Progenitor cell of endocrine pancreas (in vitro differentiated cells): ENCODE results near the gene ATP1A2. TPM values are rescaled to one million over a fixed set of nuclear protein-coding genes. Genes with fewer than 3 reads are reported as not detected.

ENCODE experiments used
- DNase-seq: peaks from one replicate; pipeline ENCODE4 v3.0.0; 2021; ENCODE audit warnings: low spot score; ENCODE audit not compliant: unreplicated experiment
- H3K27ac Mint-ChIP-seq: 2 replicates; pipeline ENCODE4 v1.8.0; 2021; ENCODE audit warnings: mild to moderate bottlenecking, moderate library complexity, mixed read lengths
- H3K27me3 Mint-ChIP-seq: 2 replicates; pipeline ENCODE4 v1.8.0; 2021; ENCODE audit warnings: mixed read lengths
- H3K36me3 Mint-ChIP-seq: 2 replicates; pipeline ENCODE4 v1.8.0; 2022; ENCODE audit warnings: mixed read lengths; ENCODE audit not compliant: insufficient read depth
- H3K4me1 Mint-ChIP-seq: 2 replicates; pipeline ENCODE4 v1.8.0; 2021; ENCODE audit warnings: low read depth, mixed read lengths
- H3K4me3 Mint-ChIP-seq: 2 replicates; pipeline ENCODE4 v1.8.0; 2021; ENCODE audit warnings: low read depth, mild to moderate bottlenecking, moderate library complexity, mixed read lengths
- H3K9me3 Mint-ChIP-seq: 2 replicates; pipeline ENCODE4 v1.8.0; 2021; ENCODE audit warnings: low read depth, mixed read lengths
- CTCF ChIP-seq: fragments of 200-600 bp; sonication (generic); IDR thresholded peaks from one replicate; pipeline ENCODE4 v1.5.0; 2021; ENCODE audit warnings: antibody characterized with exemption, mild to moderate bottlenecking; ENCODE audit not compliant: unreplicated experiment
- total RNA-seq: library from RNA; stranded (reverse); gene quantifications from 2 replicates; pipeline ENCODE4 v1.2.1, GENCODE V29; 2021

The ATP1A2 gene
- total RNA-seq, 1 donor from 2014 or later = not detected

GRCh38 chr1:160092366-160093068 lies 23.0 kb upstream of the ATP1A2 start:
- TF ChIP-seq CTCF = no peak
- Mint-ChIP-seq H3K4me3 (no peak overlapping the region), H3K27me3 (no peaks in the 10 kb centered on the region), H3K4me1 (peaks cover 5% of the 10 kb centered on the region), H3K9me3 (no peaks in the 10 kb centered on the region), H3K36me3 (peaks cover 6% of the 10 kb centered on the region), H3K27ac (no peak overlapping the region)
- no peak for DNase-seq

- no peak overlapping the region for H3K27ac Mint-ChIP-seq
- H3K27me3 Mint-ChIP-seq = no peaks in the 10 kb centered on the region
- peaks cover 8% of the 10 kb centered on the region for H3K4me1 Mint-ChIP-seq
- H3K4me3 Mint-ChIP-seq = no peak overlapping the region
- peaks cover 6% of the 10 kb centered on the region for H3K36me3 Mint-ChIP-seq
- H3K9me3 Mint-ChIP-seq = no peaks in the 10 kb centered on the region
- TF ChIP-seq CTCF = no peak
- no peak for DNase-seq
Observed at GRCh38 chr1:160093069-160093395, 22.5 kb upstream of the ATP1A2 start.

GRCh38 chr1:160093624-160094290 lies 21.8 kb upstream of the ATP1A2 start:
- no peaks in the 10 kb centered on the region for H3K27me3 Mint-ChIP-seq
- H3K27ac Mint-ChIP-seq = no peak overlapping the region
- peaks cover 5% of the 10 kb centered on the region for H3K36me3 Mint-ChIP-seq
- H3K4me1 Mint-ChIP-seq = peaks cover 8% of the 10 kb centered on the region
- no peaks in the 10 kb centered on the region for H3K9me3 Mint-ChIP-seq
- no peak for DNase-seq
- no peak for TF ChIP-seq CTCF
- H3K4me3 Mint-ChIP-seq = no peak overlapping the region

- Mint-ChIP-seq H3K4me3 (no peak overlapping the region), H3K27ac (peak overlapping the region; percentile 49), H3K9me3 (no peaks in the 10 kb centered on the region), H3K36me3 (peaks cover under 1% of the 10 kb centered on the region), H3K27me3 (peaks cover under 1% of the 10 kb centered on the region), H3K4me1 (peaks cover 11% of the 10 kb centered on the region)
- DNase-seq = no peak
- no peak for TF ChIP-seq CTCF
Observed at GRCh38 chr1:160094291-160094625, 21.3 kb upstream of the ATP1A2 start.

- H3K27me3 Mint-ChIP-seq = peaks cover 5% of the 10 kb centered on the region
- H3K4me1 Mint-ChIP-seq = peaks cover 14% of the 10 kb centered on the region
Observed at GRCh38 chr1:160094806-160095205, 20.8 kb upstream of the ATP1A2 start.

More at GRCh38 chr1:160094806-160095205, 20.8 kb upstream of the ATP1A2 start:
- DNase-seq = no peak
- no peaks in the 10 kb centered on the region for H3K36me3 Mint-ChIP-seq
- no peak for TF ChIP-seq CTCF
- no peaks in the 10 kb centered on the region for H3K9me3 Mint-ChIP-seq
- H3K27ac Mint-ChIP-seq = no peak overlapping the region
- no peak overlapping the region for H3K4me3 Mint-ChIP-seq
